Osteoblast (primary cell): Measurements from ENCODE around the gene ZNF548. TPM values are rescaled to one million over a fixed set of nuclear protein-coding genes. Genes with fewer than 3 reads are reported as not detected.
A peak's percentile ranks its signal among the peaks of the same experiment; 100 is the strongest.

ENCODE experiments used
- DNase-seq: peaks from one replicate; pipeline ENCODE4 v3.0.0; 2011; ENCODE audit warnings: low spot score, mixed read lengths; ENCODE audit not compliant: insufficient read length; ENCODE audit errors: missing footprints
- H2AFZ ChIP-seq: 2 replicates; pipeline ENCODE4 v1.6.0; 2011; ENCODE audit warnings: mild to moderate bottlenecking, low read length
- H3K27ac ChIP-seq: 2 replicates; pipeline ENCODE4 v1.5.1; 2011; ENCODE audit warnings: mild to moderate bottlenecking, low read depth, low read length, moderate library complexity
- H3K27me3 ChIP-seq: 2 replicates; pipeline ENCODE4 v1.6.0; 2012; ENCODE audit warnings: mild to moderate bottlenecking, control low read depth, inconsistent platforms, low read length, moderate library complexity; ENCODE audit not compliant: insufficient read depth
- H3K36me3 ChIP-seq: 2 replicates; pipeline ENCODE4 v1.5.1; 2011; ENCODE audit warnings: mild to moderate bottlenecking, low read length, control low read depth, moderate library complexity; ENCODE audit not compliant: insufficient read depth
- H3K4me1 ChIP-seq: 2 replicates; pipeline ENCODE4 v1.5.1; 2011; ENCODE audit warnings: mild to moderate bottlenecking, low read length, control low read depth, moderate library complexity; ENCODE audit not compliant: insufficient read depth
- H3K4me2 ChIP-seq: 2 replicates; pipeline ENCODE4 v1.6.0; 2011; ENCODE audit warnings: mild to moderate bottlenecking, low read length; ENCODE audit not compliant: insufficient read depth
- H3K4me3 ChIP-seq: fragments of 200-600 bp; sonication (generic); 3 replicates; pipeline ENCODE4 v1.5.1; 2012; ENCODE audit warnings: mild to moderate bottlenecking, low read length, inconsistent platforms; ENCODE audit not compliant: insufficient read depth
- H3K79me2 ChIP-seq: 2 replicates; pipeline ENCODE4 v1.6.0; 2012; ENCODE audit warnings: mild to moderate bottlenecking, low read length, control low read depth, inconsistent platforms; ENCODE audit not compliant: insufficient read depth
- H3K9me3 ChIP-seq: 2 replicates; pipeline ENCODE4 v1.5.1; 2011; ENCODE audit warnings: low read depth, low read length, control low read depth
- H4K20me1 ChIP-seq: 2 replicates; pipeline ENCODE4 v1.6.0; 2012; ENCODE audit warnings: mild to moderate bottlenecking, low read length, control low read depth; ENCODE audit not compliant: insufficient read depth
- total RNA-seq: library from RNA; depleted of rRNA; stranded (reverse); fragments of >200 nt; gene quantifications from 2 replicates; pipeline ENCODE4 v1.2.3, GENCODE V29; 2012
- TF ChIP-seq, protein P1 (sequence below): IDR thresholded peaks from 2 replicates; pipeline ENCODE4 v1.5.1; 2011; ENCODE audit warnings: mild to moderate bottlenecking, low read depth, low read length, moderate library complexity; ENCODE audit errors: extremely low read depth

The ZNF548 gene
- total RNA-seq, 1 donor: 27.9 TPM

- Histone ChIP-seq H3K9me3 (peaks cover 15% of the 10 kb centered on the region), H3K27ac (peak overlapping the region; percentile 81), H3K4me2 (peak overlapping the region; percentile 94), H2AFZ (peak overlapping the region; percentile 100), H4K20me1 (peaks cover 5% of the 10 kb centered on the region), H3K36me3 (peaks cover 33% of the 10 kb centered on the region), H3K27me3 (no peaks in the 10 kb centered on the region), H3K4me1 (peaks cover 15% of the 10 kb centered on the region), H3K4me3 (peak overlapping the region; percentile 96), H3K79me2 (peaks cover 47% of the 10 kb centered on the region)
- no peak for DNase-seq
- TF ChIP-seq, protein P1, sequence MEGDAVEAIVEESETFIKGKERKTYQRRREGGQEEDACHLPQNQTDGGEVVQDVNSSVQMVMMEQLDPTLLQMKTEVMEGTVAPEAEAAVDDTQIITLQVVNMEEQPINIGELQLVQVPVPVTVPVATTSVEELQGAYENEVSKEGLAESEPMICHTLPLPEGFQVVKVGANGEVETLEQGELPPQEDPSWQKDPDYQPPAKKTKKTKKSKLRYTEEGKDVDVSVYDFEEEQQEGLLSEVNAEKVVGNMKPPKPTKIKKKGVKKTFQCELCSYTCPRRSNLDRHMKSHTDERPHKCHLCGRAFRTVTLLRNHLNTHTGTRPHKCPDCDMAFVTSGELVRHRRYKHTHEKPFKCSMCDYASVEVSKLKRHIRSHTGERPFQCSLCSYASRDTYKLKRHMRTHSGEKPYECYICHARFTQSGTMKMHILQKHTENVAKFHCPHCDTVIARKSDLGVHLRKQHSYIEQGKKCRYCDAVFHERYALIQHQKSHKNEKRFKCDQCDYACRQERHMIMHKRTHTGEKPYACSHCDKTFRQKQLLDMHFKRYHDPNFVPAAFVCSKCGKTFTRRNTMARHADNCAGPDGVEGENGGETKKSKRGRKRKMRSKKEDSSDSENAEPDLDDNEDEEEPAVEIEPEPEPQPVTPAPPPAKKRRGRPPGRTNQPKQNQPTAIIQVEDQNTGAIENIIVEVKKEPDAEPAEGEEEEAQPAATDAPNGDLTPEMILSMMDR: no peak
Measured at GRCh38 chr19:57351867-57352266, 37.8 kb upstream of the ZNF548 start.

GRCh38 chr19:57355916-57356315, 33.7 kb upstream of the ZNF548 start:
- Histone ChIP-seq H3K79me2 (peaks cover 59% of the 10 kb centered on the region), H4K20me1 (peaks cover 5% of the 10 kb centered on the region), H3K4me2 (no peak overlapping the region), H3K9me3 (peaks cover 25% of the 10 kb centered on the region), H3K27me3 (no peaks in the 10 kb centered on the region), H3K27ac (no peak overlapping the region), H3K4me1 (peaks cover 10% of the 10 kb centered on the region), H2AFZ (no peak overlapping the region), H3K36me3 (peaks cover 54% of the 10 kb centered on the region), H3K4me3 (no peak overlapping the region)
- DNase-seq: no peak
- TF ChIP-seq, protein P1: no peak

- H3K36me3 ChIP-seq: peaks cover 54% of the 10 kb centered on the region
- H2AFZ ChIP-seq: no peak overlapping the region
- H3K4me2 ChIP-seq: no peak overlapping the region
- no peak overlapping the region for H3K27ac ChIP-seq
- H3K27me3 ChIP-seq: no peaks in the 10 kb centered on the region
- no peaks in the 10 kb centered on the region for H4K20me1 ChIP-seq
- no peak overlapping the region for H3K4me3 ChIP-seq
- peaks cover 2% of the 10 kb centered on the region for H3K4me1 ChIP-seq
- TF ChIP-seq, protein P1: no peak
- H3K9me3 ChIP-seq: peaks cover 25% of the 10 kb centered on the region
- H3K79me2 ChIP-seq: peaks cover 47% of the 10 kb centered on the region
- no peak for DNase-seq
Measured at GRCh38 chr19:57357406-57357805, 32.2 kb upstream of the ZNF548 start.

DNA sequence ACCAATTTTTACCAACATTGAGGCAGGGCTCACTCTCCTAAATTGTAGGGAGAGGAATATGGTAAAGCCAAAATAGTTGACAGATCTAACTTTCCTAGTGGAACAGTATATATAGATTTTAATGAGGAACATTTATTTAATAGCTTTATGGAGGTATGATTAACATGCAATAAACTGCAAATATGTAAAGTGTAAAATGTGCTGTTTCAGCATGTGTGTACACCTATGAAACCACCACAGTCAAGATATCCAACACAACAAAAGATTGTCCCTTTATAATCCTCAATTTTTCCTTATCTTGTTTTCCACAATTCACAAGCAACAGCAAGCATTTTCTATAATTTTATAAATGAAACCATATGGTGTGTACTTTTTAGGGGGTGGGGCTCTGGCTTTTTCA, 30.4 kb upstream of the ZNF548 start:
- peaks cover 7% of the 10 kb centered on the region for H3K4me1 ChIP-seq

More for the DNA sequence above, 30.4 kb upstream of the ZNF548 start:
- Histone ChIP-seq H3K79me2 (peaks cover 37% of the 10 kb centered on the region), H2AFZ (no peak overlapping the region), H3K36me3 (peaks cover 47% of the 10 kb centered on the region), H3K4me2 (no peak overlapping the region), H3K27me3 (no peaks in the 10 kb centered on the region), H3K4me3 (no peak overlapping the region), H3K27ac (no peak overlapping the region), H4K20me1 (no peaks in the 10 kb centered on the region), H3K9me3 (peaks cover 25% of the 10 kb centered on the region)
- TF ChIP-seq, protein P1: no peak
- no peak for DNase-seq
